Upper lobe of left lung (tissue), 6 donors: ENCODE data around the gene RRM1. TPM values are rescaled to one million over a fixed set of nuclear protein-coding genes. Genes with fewer than 3 reads are reported as not detected.

Experiments used
- ATAC-seq, 2 donors: fragments of 200-7000 bp; cut with Tn5 transposase; one replicate each; pipeline ENCODE4 v1.9.1; 2022; ENCODE audit warnings: mild to moderate bottlenecking in 2 of 2, moderate library complexity in 2 of 2; ENCODE audit not compliant: low FRiP score in 2 of 2
- DNase-seq, 2 donors: peaks; one replicate each; pipeline ENCODE4 v3.0.0-alpha.2; 2019 to 2020
- H3K27ac ChIP-seq, 4 donors: fragments of 200-600 bp; sonication (generic); one replicate each; pipeline ENCODE4 v1.5.1; 2016 to 2019
- H3K27me3 ChIP-seq, 4 donors: fragments of 200-600 bp; sonication (generic); one replicate each; pipeline ENCODE4 v1.5.1; 2017 to 2019
- H3K36me3 ChIP-seq, 4 donors: fragments of 200-600 bp; sonication (generic); one replicate each; pipeline ENCODE4 v1.5.1; 2016 to 2019
- H3K4me1 ChIP-seq, 4 donors: fragments of 200-600 bp; sonication (generic); one replicate each; pipeline ENCODE4 v1.5.1; 2018 to 2019
- H3K4me3 ChIP-seq, 4 donors: fragments of 200-600 bp; sonication (generic); one replicate each; pipeline ENCODE4 v1.5.1; 2017 to 2019; ENCODE audit warnings: mild to moderate bottlenecking in 2 of 4, moderate library complexity in 1 of 4
- H3K9me3 ChIP-seq, 4 donors: fragments of 200-600 bp; sonication (generic); one replicate each; pipeline ENCODE4 v1.5.1; 2018 to 2019
- EP300 ChIP-seq, 4 donors: sonication (generic); formaldehyde crosslinking; IDR thresholded peaks; one replicate each; pipeline ENCODE4 v1.5.1; 2017; ENCODE audit warnings: antibody characterized with exemption in 4 of 4, control low read depth in 2 of 4
- POLR2A ChIP-seq, 4 donors: fragments of 450-650 bp; IDR thresholded peaks; one replicate each; pipeline ENCODE4 v1.5.1; 2016 to 2017; ENCODE audit warnings: antibody characterized with exemption in 4 of 4, mild to moderate bottlenecking in 2 of 4
- POLR2AphosphoS5 ChIP-seq, 2 donors: sonication (generic); formaldehyde crosslinking; IDR thresholded peaks; one replicate each; pipeline ENCODE4 v1.5.1; 2017; ENCODE audit warnings: antibody characterized with exemption in 2 of 2
- WGBS, 2 donors: methylation state at CpG; one replicate each; pipeline ENCODE4 v1.1.5; 2017 to 2018; 5-methylcytosine and 5-hydroxymethylcytosine counted together
- total RNA-seq, 6 donors: library from RNA; depleted of rRNA in 4 of 6; stranded (reverse); fragments of >200 nt in 4 of 6; gene quantifications; one replicate each; pipeline versions ENCODE4 v1.1.0 to v1.2.1, GENCODE V29; 2016 to 2021
- TF ChIP-seq, protein P1 (sequence below), 6 experiments: fragments of 450-650 bp in 4 of 6; fragments of 200-600 bp in 2 of 6; sonication (generic) in 2 of 6; IDR thresholded peaks; one replicate each; pipeline ENCODE4 v1.5.1; 2016 to 2019; ENCODE audit warnings: antibody characterized with exemption in 6 of 6
- donor health status: DM: no; HTN: no; CAD: no; lungs with moderate emphysema.
- donor health status: DM: no; HTN: yes; CAD: no; lungs with severe emphysema.

The RRM1 gene
- total RNA-seq, 6 donors from 2014 or later = 9.8 to 30.5 (median 25.4) TPM

GRCh38 chr11:4076774-4077173 is 17.8 kb upstream of the RRM1 start:
- H3K27ac ChIP-seq = no peak overlapping the region
- TF ChIP-seq POLR2A (IDR thresholded peaks at IDR 0.05) = no peak
- TF ChIP-seq, protein P1, sequence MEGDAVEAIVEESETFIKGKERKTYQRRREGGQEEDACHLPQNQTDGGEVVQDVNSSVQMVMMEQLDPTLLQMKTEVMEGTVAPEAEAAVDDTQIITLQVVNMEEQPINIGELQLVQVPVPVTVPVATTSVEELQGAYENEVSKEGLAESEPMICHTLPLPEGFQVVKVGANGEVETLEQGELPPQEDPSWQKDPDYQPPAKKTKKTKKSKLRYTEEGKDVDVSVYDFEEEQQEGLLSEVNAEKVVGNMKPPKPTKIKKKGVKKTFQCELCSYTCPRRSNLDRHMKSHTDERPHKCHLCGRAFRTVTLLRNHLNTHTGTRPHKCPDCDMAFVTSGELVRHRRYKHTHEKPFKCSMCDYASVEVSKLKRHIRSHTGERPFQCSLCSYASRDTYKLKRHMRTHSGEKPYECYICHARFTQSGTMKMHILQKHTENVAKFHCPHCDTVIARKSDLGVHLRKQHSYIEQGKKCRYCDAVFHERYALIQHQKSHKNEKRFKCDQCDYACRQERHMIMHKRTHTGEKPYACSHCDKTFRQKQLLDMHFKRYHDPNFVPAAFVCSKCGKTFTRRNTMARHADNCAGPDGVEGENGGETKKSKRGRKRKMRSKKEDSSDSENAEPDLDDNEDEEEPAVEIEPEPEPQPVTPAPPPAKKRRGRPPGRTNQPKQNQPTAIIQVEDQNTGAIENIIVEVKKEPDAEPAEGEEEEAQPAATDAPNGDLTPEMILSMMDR (IDR thresholded peaks at IDR 0.05) = no peak
- no peak for DNase-seq

DNA sequence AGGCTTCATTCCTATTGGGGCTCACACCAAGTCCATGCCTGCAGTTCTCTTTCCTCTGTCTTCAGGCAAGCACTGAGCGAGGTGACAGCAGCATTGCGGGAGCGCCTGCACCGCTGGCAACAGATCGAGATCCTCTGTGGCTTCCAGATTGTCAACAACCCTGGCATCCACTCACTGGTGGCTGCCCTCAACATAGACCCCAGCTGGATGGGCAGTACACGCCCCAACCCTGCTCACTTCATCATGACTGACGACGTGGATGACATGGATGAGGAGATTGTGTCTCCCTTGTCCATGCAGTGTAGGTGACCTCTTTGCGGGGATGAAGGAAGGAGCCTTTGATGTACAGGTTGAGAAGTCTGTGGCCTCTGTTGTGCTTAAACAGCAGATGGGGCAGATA is 11.4 kb upstream of the RRM1 start:
- TF ChIP-seq POLR2A (IDR thresholded peaks at IDR 0.05) (no peak), EP300 (IDR thresholded peaks at IDR 0.05) (no peak), POLR2AphosphoS5 (IDR thresholded peaks at IDR 0.05) (no peak)
- TF ChIP-seq, protein P1 (IDR thresholded peaks at IDR 0.05) = no peak
- DNase-seq (peak in 1 of 2 donors; percentile 34), ATAC-seq (peak in 1 of 2 donors; percentile 52)
- peaks cover 6 to 52% (median 33%) of the 10 kb centered on the region in 4 donors for H3K36me3 ChIP-seq
- H3K4me3 ChIP-seq = no peak overlapping the region
- no peak overlapping the region for H3K27ac ChIP-seq
- H3K9me3 ChIP-seq = no peaks in the 10 kb centered on the region
- 82 to 85% methylated on average over 9 of the region's 9 CpGs for WGBS, 2 donors
- H3K4me1 ChIP-seq = no peaks in the 10 kb centered on the region
- no peaks in the 10 kb centered on the region for H3K27me3 ChIP-seq

More at GRCh38 chr11:4076774-4077173, 17.8 kb upstream of the RRM1 start:
- H3K9me3 ChIP-seq = no peaks in the 10 kb centered on the region
- peaks cover 0 to 8% (median 0%) of the 10 kb centered on the region in 4 donors for H3K4me1 ChIP-seq
- H3K27me3 ChIP-seq = no peaks in the 10 kb centered on the region
- no peak for ATAC-seq
- peaks cover 0 to 12% (median 6%) of the 10 kb centered on the region in 4 donors for H3K36me3 ChIP-seq
- 74 to 83% methylated on average over 1 of the region's 1 CpG for WGBS, 2 donors
- no peak overlapping the region for H3K4me3 ChIP-seq

DNA sequence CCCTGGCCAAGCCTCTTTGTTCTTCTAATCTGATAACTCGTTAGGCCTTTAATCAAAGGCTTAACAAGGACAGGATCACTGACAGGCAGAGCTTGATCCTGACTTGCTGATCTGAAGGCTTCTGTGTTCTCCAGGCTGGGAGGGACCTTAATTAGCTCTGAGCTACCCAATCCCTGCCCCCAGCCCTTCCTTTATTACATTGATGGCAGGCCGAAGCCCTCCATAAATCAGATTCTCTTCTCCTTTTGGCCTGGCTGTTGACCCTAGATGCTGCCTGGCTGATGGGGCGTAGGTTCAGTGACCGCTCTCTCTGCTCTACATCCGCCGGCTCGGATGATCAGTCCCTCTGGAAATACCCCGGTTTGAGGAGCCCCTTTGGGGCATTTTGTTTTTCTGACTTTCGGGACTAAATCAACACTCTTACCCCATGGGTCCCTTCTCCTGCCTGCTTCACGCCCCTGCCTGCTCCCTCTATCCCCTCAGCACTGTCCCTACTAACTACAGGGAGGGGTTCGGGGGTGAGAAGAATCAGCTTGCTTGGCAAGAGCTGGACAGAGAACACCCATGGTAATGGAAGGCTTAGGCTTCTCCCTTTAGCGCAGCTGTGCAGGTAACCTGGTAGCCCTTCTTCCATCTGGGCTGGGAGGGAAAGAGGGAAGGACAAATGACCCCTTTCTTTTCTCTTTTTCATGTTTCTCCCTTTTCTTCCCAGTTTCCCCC is 10.0 kb upstream of the RRM1 start:
- no peak for TF ChIP-seq EP300 (IDR thresholded peaks at IDR 0.05)
- no peak for TF ChIP-seq POLR2A (IDR thresholded peaks at IDR 0.05)
- TF ChIP-seq POLR2AphosphoS5 (IDR thresholded peaks at IDR 0.05) = no peak
- Histone ChIP-seq H3K36me3 (peaks cover 6 to 52% (median 36%) of the 10 kb centered on the region in 4 donors), H3K9me3 (no peaks in the 10 kb centered on the region), H3K27me3 (no peaks in the 10 kb centered on the region), H3K27ac (no peak overlapping the region), H3K4me3 (no peak overlapping the region), H3K4me1 (no peaks in the 10 kb centered on the region)
- DNase-seq = no peak
- WGBS, 2 donors = 92 to 98% methylated on average over 12 of the region's 12 CpGs
- no peak for ATAC-seq

DNA sequence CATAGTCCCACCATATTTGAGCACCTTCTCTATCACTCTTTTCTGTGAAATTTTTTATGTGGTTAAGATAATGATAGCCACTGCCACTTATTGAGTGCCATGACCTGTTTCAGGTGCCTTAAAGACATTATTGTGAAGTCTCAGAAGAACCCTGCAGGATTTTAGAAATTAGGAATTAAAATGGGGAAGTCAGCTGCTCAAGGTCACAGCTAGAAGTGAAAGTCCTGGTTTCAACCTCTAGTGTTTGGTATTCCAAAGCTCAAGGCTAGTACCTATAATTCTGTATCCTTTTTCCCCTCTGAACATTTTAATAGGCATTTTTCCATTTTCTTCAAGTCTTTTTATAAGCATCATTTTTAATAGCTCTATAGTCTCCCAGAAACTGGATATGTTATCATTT is 9.0 kb upstream of the RRM1 start:
- Histone ChIP-seq H3K27me3 (no peaks in the 10 kb centered on the region), H3K4me3 (no peak overlapping the region), H3K4me1 (no peaks in the 10 kb centered on the region), H3K27ac (no peak overlapping the region), H3K9me3 (no peaks in the 10 kb centered on the region), H3K36me3 (peaks cover 6 to 52% (median 36%) of the 10 kb centered on the region in 4 donors)
- DNase-seq (no peak), ATAC-seq (no peak)
- TF ChIP-seq POLR2AphosphoS5 (IDR thresholded peaks at IDR 0.05) (no peak), POLR2A (IDR thresholded peaks at IDR 0.05) (no peak), EP300 (IDR thresholded peaks at IDR 0.05) (no peak)
- TF ChIP-seq, protein P1 (IDR thresholded peaks at IDR 0.05) = no peak

- Histone ChIP-seq H3K4me1 (no peaks in the 10 kb centered on the region), H3K9me3 (no peaks in the 10 kb centered on the region), H3K27me3 (no peaks in the 10 kb centered on the region), H3K27ac (no peak overlapping the region), H3K4me3 (no peak overlapping the region), H3K36me3 (peaks cover 11 to 61% (median 40%) of the 10 kb centered on the region in 4 donors)
- TF ChIP-seq POLR2A (IDR thresholded peaks at IDR 0.05) = no peak
- TF ChIP-seq POLR2AphosphoS5 (IDR thresholded peaks at IDR 0.05) = no peak
- DNase-seq (no peak), ATAC-seq (no peak)
- WGBS, 2 donors = 85 to 88% methylated on average over 8 of the region's 8 CpGs
Observed at GRCh38 chr11:4086575-4087353, 7.8 kb upstream of the RRM1 start.
